Activated CD4-positive, alpha-beta T cell treated with anti-CD3 and anti-CD28 coated beads, Interleukin-2, Interleukin-4, amounts not matched to agents 100 ng/mL and 50 ng/mL, durations not matched to agents 16 hours and 8 hours (primary cell): Measurements from ENCODE around the gene GALNT16.
A peak's percentile ranks its signal among the peaks of the same experiment; 100 is the strongest.

Experiments used
- DNase-seq: peaks from one replicate; pipeline ENCODE4 v3.0.0-alpha.2; 2020; ENCODE audit warnings: low spot score

GALNT16 gene

GRCh38 chr14:69337984-69338383 is 78.0 kb downstream of the GALNT16 start:
- DNase-seq: no peak

GRCh38 chr14:69339426-69339825 is 79.5 kb downstream of the GALNT16 start:
- no peak for DNase-seq

GRCh38 chr14:69342928-69343525 is 83.1 kb downstream of the GALNT16 start:
- DNase-seq: no peak

GRCh38 chr14:69344171-69344570 is 84.2 kb downstream of the GALNT16 start:
- no peak for DNase-seq

GRCh38 chr14:69345402-69345801 is 85.4 kb downstream of the GALNT16 start:
- no peak for DNase-seq

- peak; percentile 9 for DNase-seq
These were observed 86.8 kb downstream of the GALNT16 start for GRCh38 chr14:69346710-69347109.

GRCh38 chr14:69349091-69349777 is 89.3 kb downstream of the GALNT16 start:
- no peak for DNase-seq

GRCh38 chr14:69350892-69351291 is 90.9 kb downstream of the GALNT16 start:
- no peak for DNase-seq

- no peak for DNase-seq
These were observed 91.4 kb downstream of the GALNT16 start for GRCh38 chr14:69351385-69351784.

GRCh38 chr14:69351911-69352310 is 92.0 kb downstream of the GALNT16 start:
- DNase-seq: no peak

- DNase-seq: no peak
These were observed 93.2 kb downstream of the GALNT16 start for GRCh38 chr14:69353168-69353567.

GRCh38 chr14:69354383-69355153 is 94.6 kb downstream of the GALNT16 start:
- DNase-seq: peak; percentile 77

- DNase-seq: no peak
These were observed 95.2 kb downstream of the GALNT16 start for GRCh38 chr14:69355154-69355597.

- DNase-seq: no peak
These were observed 95.8 kb downstream of the GALNT16 start for GRCh38 chr14:69355607-69356281.

GRCh38 chr14:69356903-69357543 is 97.1 kb downstream of the GALNT16 start:
- no peak for DNase-seq

- no peak for DNase-seq
These were observed 97.7 kb downstream of the GALNT16 start for GRCh38 chr14:69357544-69358200.

- peak; percentile 4 for DNase-seq
These were observed 98.4 kb downstream of the GALNT16 start for GRCh38 chr14:69358233-69358963.

GRCh38 chr14:69358966-69359365 is 99.0 kb downstream of the GALNT16 start:
- DNase-seq: no peak

- no peak for DNase-seq
These were observed 100.6 kb downstream of the GALNT16 start for GRCh38 chr14:69360438-69361108.

GRCh38 chr14:69363055-69363454 is 103.1 kb downstream of the GALNT16 start:
- DNase-seq: no peak
